ENCODE data around the gene CEP170B.

- TF ChIP-seq CTCF (IDR thresholded peaks at IDR 0.05) (no peak), POLR2A (IDR thresholded peaks at IDR 0.05) (no peak)
These were observed 66.3 kb downstream of the CEP170B start for GRCh38 chr14:104931304-104931770.
